ENCODE data around the gene STAU1. TPM values are rescaled to one million over a fixed set of nuclear protein-coding genes. Genes with fewer than 3 reads are reported as not detected.
"Not testable (repeated sequence)": the region's sequence is repeated elsewhere in the genome, so short reads cannot be mapped to it uniquely, and the experiment has no call there.

Gene STAU1
- total RNA-seq, 1 donor from 2014 or later, result 73.7 TPM

- H3K9me3 Mint-ChIP-seq, result no peaks in the 10 kb centered on the region
- intact Hi-C loops (cut with micrococcal nuclease), result loop anchor here (1.0 to 5.0 kb wide), 4 partner anchors 20 to 92 kb away; partner anchors contain the start of genes DDX27 and ZNFX1
These were observed 1.4 kb downstream of the STAU1 start for GRCh38 chr20:49186535-49187329.

GRCh38 chr20:49185071-49185761 is 2.9 kb downstream of the STAU1 start:
- intact Hi-C loops (cut with micrococcal nuclease), result loop anchor here (5.0 kb wide), 1 partner anchor 53 kb away; no protein-coding TSS in a partner anchor
- peaks cover 24% of the 10 kb centered on the region for H3K36me3 Mint-ChIP-seq (ENCODE audit: low read depth)
- peaks cover 2% of the 10 kb centered on the region for H3K27me3 Mint-ChIP-seq
- peak overlapping the region; percentile 34 for H3K27ac Mint-ChIP-seq
- H3K4me1 Mint-ChIP-seq, result peaks cover 56% of the 10 kb centered on the region
- H3K4me3 Mint-ChIP-seq, result peak overlapping the region; percentile 95
- DNase-seq, result no peak
- no peaks in the 10 kb centered on the region for H3K9me3 Mint-ChIP-seq

More at GRCh38 chr20:49186535-49187329, 1.4 kb downstream of the STAU1 start:
- Mint-ChIP-seq H3K27ac (peak overlapping the region; percentile 84), H3K27me3 (peaks cover 3% of the 10 kb centered on the region), H3K36me3 (ENCODE audit: low read depth) (peaks cover 22% of the 10 kb centered on the region), H3K4me3 (peak overlapping the region; percentile 95), H3K4me1 (peaks cover 46% of the 10 kb centered on the region)
- DNase-seq, result peak; percentile 91

- Mint-ChIP-seq H3K36me3 (ENCODE audit: low read depth) (peaks cover 24% of the 10 kb centered on the region), H3K9me3 (no peaks in the 10 kb centered on the region), H3K27me3 (peaks cover under 1% of the 10 kb centered on the region), H3K4me3 (no peak overlapping the region), H3K4me1 (peaks cover 59% of the 10 kb centered on the region), H3K27ac (no peak overlapping the region)
- no peak for DNase-seq
- intact Hi-C loops (cut with micrococcal nuclease), result loop anchor here (5.0 kb wide), 1 partner anchor 52 kb away; no protein-coding TSS in a partner anchor
These were observed 3.5 kb downstream of the STAU1 start for GRCh38 chr20:49184691-49185070.

GRCh38 chr20:49184084-49184501 is 4.0 kb downstream of the STAU1 start:
- peaks cover 63% of the 10 kb centered on the region for H3K4me1 Mint-ChIP-seq
- DNase-seq; H3K9me3 Mint-ChIP-seq; intact Hi-C loops (cut with micrococcal nuclease); H3K4me3 Mint-ChIP-seq; H3K27me3 Mint-ChIP-seq: not testable (repeated sequence)
- H3K36me3 Mint-ChIP-seq (ENCODE audit: low read depth), result peaks cover 24% of the 10 kb centered on the region
- peak overlapping the region; percentile 53 for H3K27ac Mint-ChIP-seq

- intact Hi-C loops (cut with micrococcal nuclease), result no loop called here
- Mint-ChIP-seq H3K4me3 (peak overlapping the region; percentile 47), H3K36me3 (ENCODE audit: low read depth) (peaks cover 24% of the 10 kb centered on the region), H3K27me3 (no peaks in the 10 kb centered on the region), H3K9me3 (no peaks in the 10 kb centered on the region), H3K4me1 (peaks cover 61% of the 10 kb centered on the region), H3K27ac (peak overlapping the region; percentile 34)
- no peak for DNase-seq
These were observed 4.7 kb downstream of the STAU1 start for GRCh38 chr20:49183444-49183843.

- Mint-ChIP-seq H3K27ac (no peak overlapping the region), H3K4me3 (no peak overlapping the region), H3K4me1 (peaks cover 54% of the 10 kb centered on the region), H3K27me3 (no peaks in the 10 kb centered on the region), H3K9me3 (no peaks in the 10 kb centered on the region), H3K36me3 (ENCODE audit: low read depth) (peaks cover 26% of the 10 kb centered on the region)
- intact Hi-C loops (cut with micrococcal nuclease), result no loop called here
- no peak for DNase-seq
These were observed 6.8 kb downstream of the STAU1 start for GRCh38 chr20:49181265-49181877.

- Mint-ChIP-seq H3K27me3 (no peaks in the 10 kb centered on the region), H3K27ac (peak overlapping the region; percentile 63), H3K9me3 (no peaks in the 10 kb centered on the region), H3K36me3 (ENCODE audit: low read depth) (peaks cover 19% of the 10 kb centered on the region), H3K4me1 (peaks cover 40% of the 10 kb centered on the region), H3K4me3 (no peak overlapping the region)
- intact Hi-C loops (cut with micrococcal nuclease), result no loop called here
- DNase-seq, result no peak
These were observed 8.5 kb downstream of the STAU1 start for GRCh38 chr20:49179368-49180277.

GRCh38 chr20:49174183-49174582 is 14.0 kb downstream of the STAU1 start:
- peaks cover 25% of the 10 kb centered on the region for H3K4me1 Mint-ChIP-seq
- H3K27me3 Mint-ChIP-seq, result no peaks in the 10 kb centered on the region
- no peak overlapping the region for H3K4me3 Mint-ChIP-seq
- no peak overlapping the region for H3K27ac Mint-ChIP-seq
- peaks cover 37% of the 10 kb centered on the region for H3K36me3 Mint-ChIP-seq (ENCODE audit: low read depth)
- H3K9me3 Mint-ChIP-seq, result no peaks in the 10 kb centered on the region
- intact Hi-C loops (cut with micrococcal nuclease), result no loop called here
- no peak for DNase-seq

- Mint-ChIP-seq H3K4me3 (no peak overlapping the region), H3K27me3 (no peaks in the 10 kb centered on the region), H3K36me3 (ENCODE audit: low read depth) (peaks cover 32% of the 10 kb centered on the region), H3K4me1 (peaks cover 39% of the 10 kb centered on the region), H3K9me3 (no peaks in the 10 kb centered on the region), H3K27ac (peak overlapping the region; percentile 0)
- intact Hi-C loops (cut with micrococcal nuclease), result no loop called here
- no peak for DNase-seq
These were observed 15.7 kb downstream of the STAU1 start for GRCh38 chr20:49172413-49172812.

GRCh38 chr20:49171909-49172308 is 16.2 kb downstream of the STAU1 start:
- no peaks in the 10 kb centered on the region for H3K9me3 Mint-ChIP-seq
- DNase-seq, result no peak
- peaks cover 32% of the 10 kb centered on the region for H3K36me3 Mint-ChIP-seq (ENCODE audit: low read depth)
- H3K4me1 Mint-ChIP-seq, result peaks cover 43% of the 10 kb centered on the region
- no peak overlapping the region for H3K27ac Mint-ChIP-seq
- intact Hi-C loops (cut with micrococcal nuclease), result no loop called here
- no peaks in the 10 kb centered on the region for H3K27me3 Mint-ChIP-seq
- no peak overlapping the region for H3K4me3 Mint-ChIP-seq

- Mint-ChIP-seq H3K36me3 (ENCODE audit: low read depth) (peaks cover 34% of the 10 kb centered on the region), H3K4me3 (no peak overlapping the region), H3K4me1 (peaks cover 54% of the 10 kb centered on the region), H3K9me3 (no peaks in the 10 kb centered on the region), H3K27me3 (no peaks in the 10 kb centered on the region), H3K27ac (peak overlapping the region; percentile 43)
- no peak for DNase-seq
- intact Hi-C loops (cut with micrococcal nuclease), result no loop called here
These were observed 17.4 kb downstream of the STAU1 start for GRCh38 chr20:49170714-49171113.

GRCh38 chr20:49169547-49169946 is 18.6 kb downstream of the STAU1 start:
- intact Hi-C loops (cut with micrococcal nuclease), result loop anchor here (5.0 to 10.0 kb wide), 4 partner anchors 45 to 425 kb away; partner anchors contain the start of genes DDX27 and ZNFX1
- Mint-ChIP-seq H3K36me3 (ENCODE audit: low read depth) (peaks cover 38% of the 10 kb centered on the region), H3K9me3 (no peaks in the 10 kb centered on the region), H3K27me3 (no peaks in the 10 kb centered on the region), H3K4me3 (no peak overlapping the region), H3K27ac (peak overlapping the region; percentile 50), H3K4me1 (peaks cover 57% of the 10 kb centered on the region)
- DNase-seq, result no peak

GRCh38 chr20:49168864-49169263 is 19.3 kb downstream of the STAU1 start:
- peaks cover 40% of the 10 kb centered on the region for H3K36me3 Mint-ChIP-seq (ENCODE audit: low read depth)
- H3K27me3 Mint-ChIP-seq, H3K4me3 Mint-ChIP-seq, DNase-seq, H3K9me3 Mint-ChIP-seq: not testable (repeated sequence)
- H3K4me1 Mint-ChIP-seq, result peaks cover 56% of the 10 kb centered on the region
- intact Hi-C loops (cut with micrococcal nuclease), result loop anchor here (5.0 to 10.0 kb wide), 4 partner anchors 46 to 426 kb away; partner anchors contain the start of genes DDX27 and ZNFX1
- peak overlapping the region; percentile 68 for H3K27ac Mint-ChIP-seq
